ENCODE data around the gene CENPX. TPM values are rescaled to one million over a fixed set of nuclear protein-coding genes. Genes with fewer than 3 reads are reported as not detected.

Gene CENPX
- total and polyA plus RNA-seq, 12 donors: 11.2 to 75.9 (median 47.9) TPM

DNA sequence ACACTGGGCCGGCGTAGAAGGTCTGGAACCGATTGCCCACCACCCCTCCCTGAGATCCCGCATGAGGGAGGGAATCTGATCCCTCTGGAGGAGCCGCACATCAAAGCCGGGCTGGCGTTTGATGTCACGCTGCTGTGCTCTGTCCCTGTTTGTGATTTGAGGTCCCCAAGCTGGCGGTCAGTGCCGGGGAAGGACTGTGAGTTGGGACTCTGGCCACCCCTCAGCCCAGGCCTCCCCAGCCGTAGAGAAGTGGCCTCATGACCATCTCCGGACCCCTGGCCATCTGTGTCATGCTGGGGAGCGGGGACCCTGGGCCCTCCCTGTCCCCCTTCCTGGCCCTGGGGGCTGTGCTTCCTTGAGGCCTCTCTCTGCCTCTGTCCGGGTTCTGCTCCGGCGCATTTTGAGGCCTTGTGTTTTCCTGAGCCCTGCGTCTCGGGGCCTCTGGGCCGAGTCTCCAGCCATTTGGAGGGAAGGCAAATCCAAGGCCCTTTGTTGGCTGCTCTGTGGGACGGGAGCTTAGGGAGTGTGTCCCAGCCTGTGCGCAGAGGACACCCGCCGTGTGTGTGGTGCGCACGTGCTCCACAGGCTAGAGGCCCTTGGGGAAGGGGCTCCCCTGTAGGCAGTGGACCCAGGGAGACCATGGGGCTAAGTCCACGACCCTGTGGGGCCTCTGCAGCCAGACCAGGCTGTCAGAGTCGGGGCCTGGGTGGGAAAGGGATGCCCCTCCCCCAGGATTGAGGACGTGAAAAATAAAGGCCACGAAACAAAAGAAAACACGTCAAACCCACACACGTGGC lies 30.2 kb downstream of the CENPX start:
- no peaks in the 10 kb centered on the region for H3K36me3 ChIP-seq (replicated peaks in 1 of 2)
- peak overlapping the region in 4 of 5 donors; percentile 5 to 83 (median 61) for H3K27ac ChIP-seq
- TF ChIP-seq, protein P1, sequence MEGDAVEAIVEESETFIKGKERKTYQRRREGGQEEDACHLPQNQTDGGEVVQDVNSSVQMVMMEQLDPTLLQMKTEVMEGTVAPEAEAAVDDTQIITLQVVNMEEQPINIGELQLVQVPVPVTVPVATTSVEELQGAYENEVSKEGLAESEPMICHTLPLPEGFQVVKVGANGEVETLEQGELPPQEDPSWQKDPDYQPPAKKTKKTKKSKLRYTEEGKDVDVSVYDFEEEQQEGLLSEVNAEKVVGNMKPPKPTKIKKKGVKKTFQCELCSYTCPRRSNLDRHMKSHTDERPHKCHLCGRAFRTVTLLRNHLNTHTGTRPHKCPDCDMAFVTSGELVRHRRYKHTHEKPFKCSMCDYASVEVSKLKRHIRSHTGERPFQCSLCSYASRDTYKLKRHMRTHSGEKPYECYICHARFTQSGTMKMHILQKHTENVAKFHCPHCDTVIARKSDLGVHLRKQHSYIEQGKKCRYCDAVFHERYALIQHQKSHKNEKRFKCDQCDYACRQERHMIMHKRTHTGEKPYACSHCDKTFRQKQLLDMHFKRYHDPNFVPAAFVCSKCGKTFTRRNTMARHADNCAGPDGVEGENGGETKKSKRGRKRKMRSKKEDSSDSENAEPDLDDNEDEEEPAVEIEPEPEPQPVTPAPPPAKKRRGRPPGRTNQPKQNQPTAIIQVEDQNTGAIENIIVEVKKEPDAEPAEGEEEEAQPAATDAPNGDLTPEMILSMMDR (IDR thresholded peaks at IDR 0.05): no peak
- TF ChIP-seq POLR2A (IDR thresholded peaks at IDR 0.05): no peak
- H3K27me3 ChIP-seq: no peaks in the 10 kb centered on the region
- 75 to 89% (median 81%) methylated on average over 6 to 31 of the region's 31 CpGs for WGBS, 4 donors
- H3K4me1 ChIP-seq (replicated peaks in 1 of 2): peaks cover 8 to 19% of the 10 kb centered on the region in 2 donors
- DNase-seq: no peak
- intact Hi-C loops (cut with DNase I): no loop called here
- H3K9me3 ChIP-seq (replicated peaks in 1 of 3): no peaks in the 10 kb centered on the region
- H3K4me3 ChIP-seq: no peak overlapping the region

DNA sequence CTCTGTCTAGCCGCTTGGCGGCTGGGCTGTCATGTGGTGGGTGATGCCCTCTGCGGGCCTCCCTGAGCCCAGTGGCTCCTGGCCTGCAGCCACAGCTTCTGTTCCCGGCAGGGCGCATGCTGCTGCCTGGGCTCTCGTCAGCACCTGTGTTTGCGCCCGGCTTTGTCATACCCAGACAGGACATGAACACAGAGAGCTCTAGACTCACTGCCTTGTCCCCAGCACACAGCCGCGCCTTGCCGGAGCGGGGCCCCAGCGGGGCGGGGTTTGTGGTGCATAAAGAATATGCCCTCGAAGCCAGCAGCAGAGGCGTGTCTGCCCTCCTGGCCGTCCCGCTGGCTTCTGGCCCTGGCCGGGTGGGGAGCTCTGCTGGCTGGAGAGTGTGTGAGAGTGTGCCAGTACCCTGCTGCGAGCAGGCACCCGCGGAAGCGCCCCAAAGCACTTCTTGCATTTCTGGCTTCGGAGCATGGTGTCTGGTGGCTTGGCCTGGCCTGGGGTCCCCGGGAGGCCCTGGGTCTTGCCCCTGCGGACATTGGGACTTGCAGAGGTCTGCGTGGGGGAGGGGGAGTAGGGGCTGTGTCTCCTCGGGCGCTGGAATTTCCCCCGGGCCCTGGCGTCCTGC lies 30.9 kb downstream of the CENPX start:
- TF ChIP-seq POLR2A (IDR thresholded peaks at IDR 0.05): peak in 1 of 2 donors; percentile 52
- TF ChIP-seq, protein P1 (IDR thresholded peaks at IDR 0.05): no peak
- no peaks in the 10 kb centered on the region for H3K36me3 ChIP-seq (replicated peaks in 1 of 2)
- intact Hi-C loops (cut with DNase I): no loop called here
- WGBS, 4 donors: 33 to 43% (median 34%) methylated on average over 21 to 31 of the region's 31 CpGs
- no peaks in the 10 kb centered on the region for H3K27me3 ChIP-seq
- peak overlapping the region in 4 of 5 donors; percentile 5 to 83 (median 61) for H3K27ac ChIP-seq
- peaks cover 8 to 19% of the 10 kb centered on the region in 2 donors for H3K4me1 ChIP-seq (replicated peaks in 1 of 2)
- no peak overlapping the region for H3K4me3 ChIP-seq
- peak; percentile 67 to 93 (median 91) for DNase-seq
- H3K9me3 ChIP-seq (replicated peaks in 1 of 3): no peaks in the 10 kb centered on the region

DNA sequence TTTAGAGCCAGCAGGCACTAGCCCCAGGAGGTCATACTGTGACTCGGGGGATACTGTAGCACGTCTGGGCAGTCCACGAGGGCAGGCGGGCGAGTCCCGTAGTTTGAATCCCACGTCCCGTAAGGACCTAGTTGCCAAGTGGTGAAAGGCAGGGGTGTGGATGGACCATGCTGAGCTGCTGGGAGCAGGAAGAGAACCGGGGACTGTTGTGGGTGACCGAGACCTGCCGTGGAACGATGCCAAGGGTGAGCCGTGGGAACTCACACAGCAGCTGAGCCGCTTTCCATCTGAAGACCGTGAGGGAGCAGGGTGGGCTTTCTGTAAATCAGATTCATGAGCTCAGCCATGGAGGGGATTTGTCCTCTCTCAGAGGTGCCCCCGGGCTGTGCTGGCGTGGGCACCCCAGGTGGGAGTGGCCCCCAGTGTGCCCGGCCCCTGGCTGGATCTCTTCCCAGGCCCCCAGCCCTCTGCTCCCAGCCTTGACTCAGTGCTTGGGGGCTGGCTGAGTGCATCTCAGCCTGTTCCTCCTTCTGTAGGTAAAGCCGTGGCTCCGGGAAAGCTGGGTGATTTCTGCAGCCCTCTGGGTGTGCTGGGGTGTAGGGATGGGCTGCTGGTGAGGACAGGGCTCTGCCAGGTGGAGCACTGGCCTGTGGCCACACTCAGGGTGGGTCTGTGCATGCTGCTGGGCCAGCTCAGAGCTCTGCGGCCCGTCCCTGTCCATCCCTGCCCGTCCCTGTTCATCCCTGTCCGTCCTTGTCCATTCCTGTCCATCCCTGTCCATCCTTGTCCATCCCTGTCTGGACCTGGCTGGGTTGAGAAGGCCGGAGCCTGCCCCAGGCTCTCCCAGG lies 31.6 kb downstream of the CENPX start:
- H3K36me3 ChIP-seq (replicated peaks in 1 of 2): peaks cover 0 to 6% of the 10 kb centered on the region in 2 donors
- peak overlapping the region in 4 of 5 donors; percentile 5 to 83 (median 61) for H3K27ac ChIP-seq
- DNase-seq: peak in 1 of 7 donors; percentile 18
- intact Hi-C loops (cut with DNase I): no loop called here
- TF ChIP-seq, protein P1 (IDR thresholded peaks at IDR 0.05): no peak
- H3K4me1 ChIP-seq (replicated peaks in 1 of 2): peaks cover 8 to 19% of the 10 kb centered on the region in 2 donors
- H3K27me3 ChIP-seq: no peaks in the 10 kb centered on the region
- H3K4me3 ChIP-seq: no peak overlapping the region
- H3K9me3 ChIP-seq (replicated peaks in 1 of 3): no peaks in the 10 kb centered on the region
- 85 to 89% (median 87%) methylated on average over 20 to 25 of the region's 25 CpGs for WGBS, 4 donors

All from adrenal gland (tissue), 12 donors.